Astrocyte of the cerebellum (primary cell): ENCODE measurements around the gene RALGPS1.

ENCODE experiments used
- DNase-seq: peaks from one replicate; pipeline ENCODE4 v3.0.0-alpha.2; 2011; ENCODE audit warnings: low read depth
- H3K4me3 ChIP-seq: 2 replicates; pipeline ENCODE4 v1.5.1; 2011; ENCODE audit warnings: mild to moderate bottlenecking, low read depth, low read length, moderate library complexity
- CTCF ChIP-seq: IDR thresholded peaks from 2 replicates; pipeline ENCODE4 v1.5.1; 2012; ENCODE audit warnings: low read length, low read depth, moderate library complexity, mild to moderate bottlenecking; ENCODE audit errors: missing control alignments
- in situ Hi-C: cut with HindIII; loops from 2 replicates; pipeline ENCODE4 v1.10.0; 2017; ENCODE audit warnings: low sequenced_read_pairs

Gene RALGPS1

DNA sequence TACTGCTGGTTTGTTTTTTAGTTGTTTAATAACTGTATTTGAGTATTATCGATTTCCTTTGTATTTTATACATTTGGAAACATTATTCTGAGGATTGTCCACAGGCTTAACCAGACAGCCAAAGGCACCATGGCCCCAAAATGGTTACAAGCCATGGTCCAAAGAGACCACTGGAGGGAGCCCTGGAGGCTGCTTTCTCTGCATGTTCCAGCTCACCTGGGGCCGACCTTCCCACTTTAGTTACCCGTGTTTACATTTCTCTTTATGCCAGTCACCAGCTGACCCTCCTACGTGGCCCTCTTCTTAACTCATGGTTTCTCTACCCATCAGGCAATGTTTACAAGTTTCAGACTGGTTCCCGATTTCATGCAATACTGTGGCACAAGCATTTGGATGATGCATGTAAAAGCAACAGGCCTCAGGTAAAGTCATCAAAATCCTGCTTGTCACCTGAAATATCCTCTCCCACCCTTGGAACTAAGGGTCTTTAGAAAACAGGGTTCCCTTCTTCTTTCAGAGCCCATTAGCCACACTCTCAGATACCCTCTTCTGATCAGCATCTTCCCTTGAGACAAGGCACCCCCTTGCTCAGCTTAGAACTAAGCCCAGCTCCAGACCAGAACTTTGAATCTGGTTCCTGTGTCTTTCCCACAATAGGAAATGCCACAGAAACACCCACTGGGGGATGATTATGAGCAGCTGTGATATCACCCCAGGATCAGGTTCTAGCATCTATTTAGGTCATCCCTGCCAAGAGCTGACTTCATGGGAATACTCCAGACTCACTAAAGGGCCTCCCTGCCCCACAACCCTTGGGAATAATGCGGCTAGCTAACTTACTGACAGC, 300.1 kb downstream of the RALGPS1 start:
- in situ Hi-C loops: no loop called here
- peak; percentile 91 for TF ChIP-seq CTCF
- H3K4me3 ChIP-seq: no peak overlapping the region
- peak; percentile 27 for DNase-seq

DNA sequence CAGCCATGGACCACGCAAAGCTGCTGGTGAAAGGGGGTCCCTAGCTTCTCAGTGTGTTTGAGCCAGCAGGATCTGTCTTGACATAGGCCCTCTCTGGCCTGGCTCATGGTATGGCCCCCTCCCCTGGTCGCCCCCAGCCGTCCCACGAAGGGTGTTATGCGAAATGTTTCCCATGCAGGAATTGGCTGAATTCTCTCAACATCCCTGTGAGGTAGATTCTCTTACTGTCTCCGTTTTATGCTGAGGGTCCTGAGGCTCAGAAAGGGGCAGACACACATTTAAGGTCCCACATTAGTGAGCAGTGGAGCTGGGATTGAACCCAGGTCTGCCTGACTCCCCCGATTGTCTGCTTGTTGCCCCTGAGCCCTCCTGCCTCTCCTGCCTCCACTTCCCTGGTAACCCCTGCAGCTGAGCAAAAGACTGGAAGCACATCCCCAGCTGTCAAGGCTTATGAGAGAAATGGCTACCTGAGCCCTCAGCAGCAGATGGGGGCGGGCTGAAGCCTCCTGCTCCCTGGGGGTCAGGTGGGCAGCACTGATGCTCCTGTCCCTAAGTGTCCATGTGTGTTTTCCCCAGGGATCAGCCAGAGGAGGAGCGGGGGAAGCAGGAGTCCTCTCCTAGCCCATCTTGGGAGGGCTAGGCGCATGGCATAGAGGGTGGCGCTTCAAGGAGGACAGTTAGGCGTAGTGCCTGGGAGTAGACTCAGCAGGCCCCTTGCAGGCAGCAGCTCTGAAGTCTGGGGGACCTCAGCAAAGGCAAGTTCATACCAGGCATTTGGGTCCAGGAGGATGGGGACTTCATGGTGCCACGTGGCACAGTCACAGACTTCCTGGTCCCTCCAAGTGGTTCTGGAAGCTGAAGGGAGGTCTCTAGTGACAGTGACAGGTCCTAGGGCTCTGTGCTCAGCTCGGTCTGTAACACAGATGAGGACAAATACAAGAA, 301.0 kb downstream of the RALGPS1 start:
- no peak overlapping the region for H3K4me3 ChIP-seq
- TF ChIP-seq CTCF: no peak
- in situ Hi-C loops: no loop called here
- no peak for DNase-seq

GRCh38 chr9:127216210-127216887, 301.8 kb downstream of the RALGPS1 start:
- TF ChIP-seq CTCF: no peak
- in situ Hi-C loops: no loop called here
- no peak overlapping the region for H3K4me3 ChIP-seq
- no peak for DNase-seq

DNA sequence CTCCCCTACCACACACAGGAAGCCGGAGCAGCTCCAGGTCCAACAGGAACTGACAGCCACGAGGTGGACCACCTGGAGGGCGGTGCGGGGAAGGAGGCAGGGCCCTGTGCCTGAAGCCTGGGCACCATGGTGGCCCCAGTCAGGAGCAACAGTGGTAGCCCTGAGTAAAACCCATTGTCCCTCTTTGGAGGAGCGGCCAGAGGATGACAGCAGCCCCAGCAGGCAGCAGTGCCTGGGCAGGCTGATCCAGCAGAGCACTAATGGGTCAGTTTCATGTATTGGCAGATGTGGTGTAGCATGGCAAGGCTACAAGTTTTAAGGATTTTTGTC, 302.3 kb downstream of the RALGPS1 start:
- in situ Hi-C loops: no loop called here
- H3K4me3 ChIP-seq: no peak overlapping the region
- no peak for DNase-seq
- TF ChIP-seq CTCF: no peak

DNA sequence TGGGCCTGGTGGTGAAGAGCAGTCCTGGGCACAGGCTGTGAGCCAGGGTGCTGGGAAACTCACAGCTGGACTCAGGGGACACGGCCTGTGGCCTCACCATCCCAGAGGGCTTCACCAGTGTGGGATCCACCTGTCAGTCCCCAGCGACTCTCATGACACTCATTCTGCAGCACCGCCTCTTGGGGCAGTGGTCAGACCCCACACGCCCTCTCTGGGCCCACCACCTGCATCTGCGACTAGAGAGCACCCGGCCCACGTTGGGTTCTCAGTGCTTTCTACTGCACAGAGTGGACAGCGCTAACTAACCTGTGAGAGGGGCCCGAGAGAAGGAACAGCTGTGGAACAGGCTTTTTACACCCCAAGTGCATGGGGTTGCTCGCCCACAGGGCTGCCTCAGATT, 304.2 kb downstream of the RALGPS1 start:
- in situ Hi-C loops: no loop called here
- no peak for TF ChIP-seq CTCF
- DNase-seq: no peak
- no peak overlapping the region for H3K4me3 ChIP-seq

GRCh38 chr9:127219520-127219919, 304.9 kb downstream of the RALGPS1 start:
- no peak for TF ChIP-seq CTCF
- no peak for DNase-seq
- H3K4me3 ChIP-seq: no peak overlapping the region
- in situ Hi-C loops: no loop called here
